OCI-LY7 (cell line): Measurements from ENCODE around the gene IQSEC1. TPM values are rescaled to one million over a fixed set of nuclear protein-coding genes. Genes with fewer than 3 reads are reported as not detected.

Source experiments
- BruUV-seq: library from RNA; stranded (reverse); fragments of 400-500 nt; replicated peaks from 2 replicates; lab custom pipeline; 2021; lab: Mats Ljungman, UMichigan
- CTCF ChIA-PET: fragments of 300-600 bp; sonication (Branson Sonifier 250); formaldehyde crosslinking; loops from one replicate; lab custom pipeline; 2022; ENCODE audit warnings: antibody characterized with exemption; ENCODE audit not compliant: unreplicated experiment; lab: Charles Lee
- POLR2A ChIA-PET: fragments of 300-600 bp; sonication (Branson Sonifier 250); formaldehyde crosslinking; loops from one replicate; lab custom pipeline; 2022; ENCODE audit warnings: antibody characterized with exemption; lab: Charles Lee
- DNase-seq: peaks from one replicate; pipeline ENCODE4 v3.0.0-alpha.2; 2015; ENCODE audit warnings: low spot score
- H2AFZ ChIP-seq: fragments of 200-600 bp; sonication (generic), shearing (Covaris generic); 2 replicates; pipeline ENCODE4 v1.6.1; 2014; ENCODE audit warnings: mild to moderate bottlenecking, antibody characterized with exemption, low read length, moderate library complexity
- H3K27ac ChIP-seq: fragments of 200-600 bp; sonication (generic); 2 replicates; pipeline ENCODE4 v1.5.1; 2014; ENCODE audit warnings: mixed run types, low read depth, mild to moderate bottlenecking, moderate library complexity, low read length, inconsistent platforms; ENCODE audit not compliant: poor library complexity, severe bottlenecking
- H3K36me3 ChIP-seq: fragments of 200-600 bp; sonication (generic); 2 replicates; pipeline ENCODE4 v1.6.1; 2014; ENCODE audit warnings: mild to moderate bottlenecking, antibody characterized with exemption, low read length, moderate library complexity, mixed read lengths; ENCODE audit not compliant: insufficient read depth
- H3K4me1 ChIP-seq: fragments of 200-600 bp; sonication (generic); 2 replicates; pipeline ENCODE4 v1.5.1; 2014; ENCODE audit warnings: mild to moderate bottlenecking, low read length; ENCODE audit not compliant: insufficient read depth, poor library complexity, severe bottlenecking
- H3K4me2 ChIP-seq: fragments of 200-600 bp; sonication (generic); 2 replicates; pipeline ENCODE4 v1.6.1; 2014; ENCODE audit warnings: mild to moderate bottlenecking, low read length
- H3K4me3 ChIP-seq: fragments of 200-600 bp; sonication (generic); 2 replicates; pipeline ENCODE4 v1.5.1; 2014; ENCODE audit warnings: mild to moderate bottlenecking, low read depth, low read length; ENCODE audit not compliant: poor library complexity, severe bottlenecking
- H3K79me2 ChIP-seq: fragments of 200-600 bp; sonication (generic); 2 replicates; pipeline ENCODE4 v1.6.1; 2016; ENCODE audit warnings: low read depth, mild to moderate bottlenecking, low read length, moderate library complexity, mixed read lengths; ENCODE audit not compliant: insufficient read depth
- H3K9me2 ChIP-seq: fragments of 200-600 bp; sonication (generic); 2 replicates; pipeline ENCODE4 v1.6.1; 2016; ENCODE audit warnings: mild to moderate bottlenecking, low read length, mixed read lengths; ENCODE audit not compliant: insufficient read depth
- H3K9me3 ChIP-seq: fragments of 200-600 bp; sonication (generic); 2 replicates; pipeline ENCODE4 v1.6.1; 2014; ENCODE audit warnings: mild to moderate bottlenecking, mixed run types, low read length, mixed read lengths
- H4K20me1 ChIP-seq: fragments of 200-600 bp; sonication (generic); 2 replicates; pipeline ENCODE4 v1.6.1; 2014; ENCODE audit warnings: mild to moderate bottlenecking, antibody characterized with exemption, low read length, moderate library complexity, mixed read lengths; ENCODE audit not compliant: insufficient read depth
- EZH2phosphoT487 ChIP-seq: fragments of 200-600 bp; sonication (generic); IDR thresholded peaks from 2 replicates; pipeline ENCODE4 v1.6.1; 2018; ENCODE audit warnings: low read depth, borderline replicate concordance, mild to moderate bottlenecking, mixed run types, antibody characterized with exemption, low read length, moderate library complexity, mixed read lengths
- intact Hi-C: fragments of 100-400 bp; cut with micrococcal nuclease; formaldehyde crosslinking; loops from one replicate; pipeline ENCODE4 v1.10.0; 2022; ENCODE audit not compliant: unreplicated experiment
- total RNA-seq, 2 experiments: library from RNA; depleted of rRNA in 1 of 2; stranded (reverse); fragments of >200 nt in 1 of 2; shearing (Covaris generic) in 1 of 2; gene quantifications; 2 replicates each; pipeline ENCODE4 v1.2.3, GENCODE V29; 2014 to 2022
- TF ChIP-seq, protein P1 (sequence below): fragments of 200-600 bp; sonication (generic); conservative IDR thresholded peaks from 2 replicates; pipeline ENCODE4 v1.5.1; 2014; ENCODE audit warnings: mild to moderate bottlenecking, antibody characterized with exemption, low read length, moderate library complexity, mixed read lengths

Gene IQSEC1
- total RNA-seq, 2 experiments from 2014 or later: 25.2 to 70.1 TPM

DNA sequence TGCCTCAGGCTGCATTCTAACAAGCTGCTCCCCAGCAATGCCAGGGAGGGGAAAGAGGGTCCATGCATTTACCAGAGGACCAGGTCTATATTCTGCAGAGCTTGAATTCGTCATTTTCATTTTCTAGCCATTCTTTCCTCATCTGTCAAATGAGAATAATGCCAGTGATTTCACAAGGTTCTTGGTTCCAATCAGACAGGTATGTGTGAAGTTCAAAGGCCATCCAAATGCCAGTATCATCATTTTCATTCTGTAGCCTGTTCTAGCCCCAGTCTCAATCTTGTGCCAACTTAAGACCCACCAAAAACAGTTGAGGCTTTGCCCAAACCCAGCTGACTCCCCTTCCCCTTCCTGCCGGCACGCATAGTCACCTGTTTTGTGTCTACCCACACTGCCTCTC, 112.7 kb downstream of the IQSEC1 start:
- no peak for DNase-seq
- ChIA-PET POLR2A (interaction anchor here (0.6 to 0.7 kb wide), 3 partner anchors 21 to 495 kb away, joined by 3 to 10 read pairs (median 4); no protein-coding TSS in a partner anchor), CTCF (no interaction called here)
- intact Hi-C loops: no loop called here
- H3K9me3 ChIP-seq: no peaks in the 10 kb centered on the region
- no peaks in the 10 kb centered on the region for H3K9me2 ChIP-seq
- no peak overlapping the region for H2AFZ ChIP-seq
- H3K79me2 ChIP-seq: peaks cover 36% of the 10 kb centered on the region; the same call in 1 of the 2 replicates
- H4K20me1 ChIP-seq: peaks cover 31% of the 10 kb centered on the region
- H3K4me2 ChIP-seq: peak overlapping the region; percentile 10; the same call in 1 of the 2 replicates
- BruUV-seq: no TSS peak
- no peak overlapping the region for H3K27ac ChIP-seq
- peaks cover 44% of the 10 kb centered on the region for H3K4me1 ChIP-seq
- H3K4me3 ChIP-seq: no peak overlapping the region
- H3K36me3 ChIP-seq: peaks cover 6% of the 10 kb centered on the region; the same call in 1 of the 2 replicates
- TF ChIP-seq, protein P1, sequence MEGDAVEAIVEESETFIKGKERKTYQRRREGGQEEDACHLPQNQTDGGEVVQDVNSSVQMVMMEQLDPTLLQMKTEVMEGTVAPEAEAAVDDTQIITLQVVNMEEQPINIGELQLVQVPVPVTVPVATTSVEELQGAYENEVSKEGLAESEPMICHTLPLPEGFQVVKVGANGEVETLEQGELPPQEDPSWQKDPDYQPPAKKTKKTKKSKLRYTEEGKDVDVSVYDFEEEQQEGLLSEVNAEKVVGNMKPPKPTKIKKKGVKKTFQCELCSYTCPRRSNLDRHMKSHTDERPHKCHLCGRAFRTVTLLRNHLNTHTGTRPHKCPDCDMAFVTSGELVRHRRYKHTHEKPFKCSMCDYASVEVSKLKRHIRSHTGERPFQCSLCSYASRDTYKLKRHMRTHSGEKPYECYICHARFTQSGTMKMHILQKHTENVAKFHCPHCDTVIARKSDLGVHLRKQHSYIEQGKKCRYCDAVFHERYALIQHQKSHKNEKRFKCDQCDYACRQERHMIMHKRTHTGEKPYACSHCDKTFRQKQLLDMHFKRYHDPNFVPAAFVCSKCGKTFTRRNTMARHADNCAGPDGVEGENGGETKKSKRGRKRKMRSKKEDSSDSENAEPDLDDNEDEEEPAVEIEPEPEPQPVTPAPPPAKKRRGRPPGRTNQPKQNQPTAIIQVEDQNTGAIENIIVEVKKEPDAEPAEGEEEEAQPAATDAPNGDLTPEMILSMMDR: no peak
- no peak for TF ChIP-seq EZH2phosphoT487

DNA sequence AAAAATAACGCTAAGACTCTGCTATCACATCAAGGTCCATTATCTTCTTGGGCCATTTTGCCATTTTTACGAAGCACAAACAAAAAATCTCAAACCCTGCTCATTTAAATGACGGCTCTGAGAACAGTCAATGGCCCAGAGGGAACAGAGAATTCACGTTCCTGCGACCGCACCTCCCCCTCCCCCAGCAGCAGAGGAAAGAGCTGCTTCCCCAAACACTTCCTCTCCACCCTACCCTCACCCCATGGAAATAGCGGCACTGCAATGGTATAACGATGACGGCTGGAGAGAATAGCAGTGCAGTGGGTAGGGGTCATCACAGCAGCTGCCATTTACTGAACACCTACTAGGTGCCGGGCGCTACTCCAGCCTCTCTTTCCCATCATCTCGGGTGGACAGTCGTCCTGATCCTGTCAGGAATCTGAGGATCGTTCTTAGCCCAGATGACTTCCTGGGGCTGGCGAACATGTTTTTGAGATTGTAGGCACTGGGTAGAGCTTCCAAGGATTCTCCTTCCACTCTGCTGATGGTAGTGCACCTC, 113.3 kb downstream of the IQSEC1 start:
- Histone ChIP-seq H3K4me2 (peak overlapping the region; percentile 10; the same call in 1 of the 2 replicates), H4K20me1 (peaks cover 29% of the 10 kb centered on the region), H3K4me1 (peaks cover 50% of the 10 kb centered on the region), H3K4me3 (no peak overlapping the region), H3K36me3 (peaks cover 6% of the 10 kb centered on the region; the same call in 1 of the 2 replicates), H2AFZ (no peak overlapping the region), H3K9me3 (no peaks in the 10 kb centered on the region), H3K9me2 (no peaks in the 10 kb centered on the region), H3K27ac (no peak overlapping the region), H3K79me2 (peaks cover 35% of the 10 kb centered on the region; the same call in 1 of the 2 replicates)
- CTCF ChIA-PET: no interaction called here
- POLR2A ChIA-PET: interaction anchor here (0.6 to 0.7 kb wide), 2 partner anchors 22 to 495 kb away, joined by 4 to 10 read pairs; no protein-coding TSS in a partner anchor
- TF ChIP-seq, protein P1: no peak
- TF ChIP-seq EZH2phosphoT487: no peak
- no TSS peak for BruUV-seq
- intact Hi-C loops: no loop called here
- peak; percentile 15 for DNase-seq

DNA sequence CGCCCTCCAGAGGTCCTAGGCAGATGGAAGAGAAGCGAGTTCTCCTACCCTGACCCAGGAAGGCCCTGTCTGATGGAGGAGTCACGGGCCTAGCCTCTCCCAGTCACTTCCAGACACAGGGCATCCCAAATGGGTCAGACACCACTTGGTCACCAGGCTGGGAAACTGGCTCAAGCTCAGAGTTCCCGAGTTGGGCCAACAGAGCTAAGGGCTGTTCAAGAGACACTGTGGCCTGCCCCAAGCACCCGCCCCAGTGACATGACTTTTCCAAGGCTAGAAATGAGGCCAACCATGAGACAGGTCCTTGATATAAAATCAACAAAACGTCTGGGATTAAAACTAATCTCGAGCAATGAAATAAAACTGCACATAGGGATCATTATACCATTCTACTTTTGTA, 113.8 kb downstream of the IQSEC1 start:
- peaks cover 6% of the 10 kb centered on the region; the same call in 1 of the 2 replicates for H3K36me3 ChIP-seq
- no peaks in the 10 kb centered on the region for H3K9me2 ChIP-seq
- no peaks in the 10 kb centered on the region for H3K9me3 ChIP-seq
- no peak overlapping the region for H3K4me3 ChIP-seq
- peaks cover 51% of the 10 kb centered on the region for H3K4me1 ChIP-seq
- POLR2A ChIA-PET: no interaction called here
- no peak for DNase-seq
- CTCF ChIA-PET: no interaction called here
- intact Hi-C loops: no loop called here
- H3K79me2 ChIP-seq: peaks cover 30% of the 10 kb centered on the region; the same call in 1 of the 2 replicates
- no peak overlapping the region for H3K27ac ChIP-seq
- H2AFZ ChIP-seq: no peak overlapping the region
- no TSS peak for BruUV-seq
- peak overlapping the region; percentile 10; the same call in 1 of the 2 replicates for H3K4me2 ChIP-seq
- TF ChIP-seq, protein P1: no peak
- TF ChIP-seq EZH2phosphoT487: no peak
- peaks cover 24% of the 10 kb centered on the region for H4K20me1 ChIP-seq
